H9 (cell line): ENCODE data around the gene EPYC. TPM values are rescaled to one million over a fixed set of nuclear protein-coding genes. Genes with fewer than 3 reads are reported as not detected.

ENCODE experiments used
- DNase-seq: peaks from one replicate; pipeline ENCODE4 v3.0.0-alpha.2; 2017
- H2AFZ ChIP-seq: one replicate; pipeline ENCODE4 v1.6.1; 2013; ENCODE audit warnings: mild to moderate bottlenecking, low read length, control low read depth, moderate library complexity
- H2AK5ac ChIP-seq: 2 replicates; pipeline ENCODE4 v1.6.1; 2013; ENCODE audit warnings: low read length, control low read depth, mixed read lengths; ENCODE audit not compliant: insufficient read length
- H2BK120ac ChIP-seq: one replicate; pipeline ENCODE4 v1.6.1; 2013; ENCODE audit warnings: low read depth, mild to moderate bottlenecking, low read length, control low read depth, inconsistent platforms; ENCODE audit not compliant: poor library complexity, severe bottlenecking
- H2BK12ac ChIP-seq: 2 replicates; pipeline ENCODE4 v1.6.1; 2013; ENCODE audit warnings: low read length, control low read depth, mixed read lengths, low read depth; ENCODE audit not compliant: insufficient read length
- H2BK15ac ChIP-seq: 2 replicates; pipeline ENCODE4 v1.6.1; 2013; ENCODE audit warnings: low read depth, low read length, control low read depth
- H2BK20ac ChIP-seq: one replicate; pipeline ENCODE4 v1.6.1; 2013; ENCODE audit warnings: low read depth, mild to moderate bottlenecking, low read length, control low read depth, inconsistent platforms; ENCODE audit not compliant: poor library complexity, severe bottlenecking
- H2BK5ac ChIP-seq: 2 replicates; pipeline ENCODE4 v1.6.1; 2013; ENCODE audit warnings: low read length, control low read depth, mixed read lengths; ENCODE audit not compliant: insufficient read length
- H3K14ac ChIP-seq: 2 replicates; pipeline ENCODE4 v1.6.1; 2013; ENCODE audit warnings: low read length, control low read depth; ENCODE audit not compliant: insufficient read depth
- H3K18ac ChIP-seq: 2 replicates; pipeline ENCODE4 v1.6.1; 2013; ENCODE audit warnings: low read depth, mild to moderate bottlenecking, mixed read lengths, low read length, control low read depth; ENCODE audit not compliant: insufficient read length
- H3K23ac ChIP-seq: 2 replicates; pipeline ENCODE4 v1.6.1; 2013; ENCODE audit warnings: low read length, control low read depth, mixed read lengths, low read depth; ENCODE audit not compliant: insufficient read length
- H3K23me2 ChIP-seq: 2 replicates; pipeline ENCODE4 v1.6.1; 2013; ENCODE audit warnings: low read depth, mild to moderate bottlenecking, mixed read lengths, low read length, control low read depth; ENCODE audit not compliant: insufficient read length, poor library complexity, severe bottlenecking
- H3K27ac ChIP-seq: 2 replicates; pipeline ENCODE4 v1.5.1; 2013; ENCODE audit warnings: low read length, control low read depth, mixed read lengths, low read depth; ENCODE audit not compliant: insufficient read length
- H3K27me3 ChIP-seq: 2 replicates; pipeline ENCODE4 v1.6.1; 2013; ENCODE audit warnings: low read length, control low read depth, inconsistent platforms; ENCODE audit not compliant: insufficient read depth
- H3K4ac ChIP-seq: 2 replicates; pipeline ENCODE4 v1.6.1; 2013; ENCODE audit warnings: low read depth, mild to moderate bottlenecking, control low read depth, inconsistent platforms, low read length, moderate library complexity
- H3K4me1 ChIP-seq: 2 replicates; pipeline ENCODE4 v1.6.1; 2013; ENCODE audit warnings: low read length, control low read depth, inconsistent platforms; ENCODE audit not compliant: insufficient read depth
- H3K4me2 ChIP-seq: 2 replicates; pipeline ENCODE4 v1.6.1; 2013; ENCODE audit warnings: low read length, control low read depth, mixed read lengths; ENCODE audit not compliant: insufficient read length, insufficient read depth
- H3K56ac ChIP-seq: 2 replicates; pipeline ENCODE4 v1.6.1; 2013; ENCODE audit warnings: low read depth, mild to moderate bottlenecking, mixed read lengths, low read length, control low read depth; ENCODE audit not compliant: insufficient read length
- H3K79me1 ChIP-seq: 2 replicates; pipeline ENCODE4 v1.6.1; 2013; ENCODE audit warnings: low read depth, mild to moderate bottlenecking, moderate library complexity, low read length, control low read depth, inconsistent platforms; ENCODE audit not compliant: insufficient read depth, poor library complexity, severe bottlenecking
- H3K79me2 ChIP-seq: 2 replicates; pipeline ENCODE4 v1.6.1; 2013; ENCODE audit warnings: low read length, control low read depth, inconsistent platforms; ENCODE audit not compliant: insufficient read depth
- H3K9ac ChIP-seq: 2 replicates; pipeline ENCODE4 v1.6.1; 2013; ENCODE audit warnings: low read length, control low read depth, mixed read lengths; ENCODE audit not compliant: insufficient read length; ENCODE audit errors: extremely low read depth
- H3K9me3 ChIP-seq: one replicate; pipeline ENCODE4 v1.6.1; 2013; ENCODE audit warnings: low read depth, low read length, inconsistent platforms; ENCODE audit not compliant: control insufficient read depth
- H3T11ph ChIP-seq: one replicate; pipeline ENCODE4 v1.6.1; 2013; ENCODE audit warnings: mild to moderate bottlenecking, low read length, control low read depth, inconsistent platforms
- H4K20me1 ChIP-seq: one replicate; pipeline ENCODE4 v1.6.1; 2013; ENCODE audit not compliant: control insufficient read depth, insufficient read length, insufficient read depth
- H4K5ac ChIP-seq: 2 replicates; pipeline ENCODE4 v1.6.1; 2013; ENCODE audit warnings: low read depth, mild to moderate bottlenecking, mixed read lengths, low read length, control low read depth; ENCODE audit not compliant: insufficient read length
- H4K8ac ChIP-seq: replicated peaks from 2 replicates; pipeline ENCODE4 v1.6.1; 2013; ENCODE audit warnings: low read length, control low read depth, mixed read lengths, low read depth; ENCODE audit not compliant: insufficient read length
- H4K91ac ChIP-seq: 2 replicates; pipeline ENCODE4 v1.6.1; 2013; ENCODE audit warnings: low read depth, mild to moderate bottlenecking, moderate library complexity, mixed read lengths, low read length, control low read depth; ENCODE audit not compliant: insufficient read length
- H3K27ac Mint-ChIP-seq, 3 experiments: 2 replicates in 2 of 3; 3 replicates in 1 of 3; pipeline ENCODE4 v1.8.0; 2020 to 2021; ENCODE audit warnings: mixed read lengths in 3 of 3, mild to moderate bottlenecking in 1 of 3, moderate library complexity in 1 of 3
- H3K27me3 Mint-ChIP-seq: 2 replicates; pipeline ENCODE4 v1.8.0; 2021; ENCODE audit warnings: low read depth, mild to moderate bottlenecking, moderate library complexity, mixed read lengths
- H3K36me3 Mint-ChIP-seq, 3 experiments: 2 replicates in 2 of 3; 3 replicates in 1 of 3; pipeline ENCODE4 v1.8.0; 2020 to 2021; ENCODE audit warnings: low read depth in 3 of 3, mixed read lengths in 3 of 3; ENCODE audit not compliant: insufficient read depth in 1 of 3
- H3K4me1 Mint-ChIP-seq, 2 experiments: 2 replicates each; pipeline ENCODE4 v1.8.0; 2020; ENCODE audit warnings: mixed read lengths in 2 of 2
- H3K4me3 Mint-ChIP-seq, 2 experiments: 2 replicates in 1 of 2; 3 replicates in 1 of 2; pipeline ENCODE4 v1.8.0; 2020 to 2021; ENCODE audit warnings: mild to moderate bottlenecking in 2 of 2, mixed read lengths in 2 of 2, moderate library complexity in 1 of 2
- H3K9me3 Mint-ChIP-seq, 2 experiments: 2 replicates in 1 of 2; 3 replicates in 1 of 2; pipeline ENCODE4 v1.8.0; 2020; ENCODE audit warnings: mild to moderate bottlenecking in 2 of 2, mixed read lengths in 2 of 2, moderate library complexity in 1 of 2
- WGBS: extraction: QIAGEN DNeasy Blood & Tissue Kit; methylation state at CpG from one replicate; pipeline ENCODE4 v1.1.7; 2013; ENCODE audit warnings: missing lambda C conversion rate, low lambda C conversion rate, mixed read lengths; ENCODE audit not compliant: insufficient read length; ENCODE audit errors: extremely low coverage; 5-methylcytosine and 5-hydroxymethylcytosine counted together
- total RNA-seq: library from RNA; stranded (reverse); gene quantifications from 2 replicates; pipeline ENCODE4 v1.2.1, GENCODE V29; 2021
- TF ChIP-seq, protein P1 (sequence below): fragments of 200-600 bp; sonication (generic); conservative IDR thresholded peaks from 3 replicates; pipeline ENCODE4 v1.8.0; 2021; ENCODE audit warnings: antibody characterized with exemption, mild to moderate bottlenecking

Gene EPYC
- total RNA-seq, 1 experiment from 2014 or later: not detected

DNA sequence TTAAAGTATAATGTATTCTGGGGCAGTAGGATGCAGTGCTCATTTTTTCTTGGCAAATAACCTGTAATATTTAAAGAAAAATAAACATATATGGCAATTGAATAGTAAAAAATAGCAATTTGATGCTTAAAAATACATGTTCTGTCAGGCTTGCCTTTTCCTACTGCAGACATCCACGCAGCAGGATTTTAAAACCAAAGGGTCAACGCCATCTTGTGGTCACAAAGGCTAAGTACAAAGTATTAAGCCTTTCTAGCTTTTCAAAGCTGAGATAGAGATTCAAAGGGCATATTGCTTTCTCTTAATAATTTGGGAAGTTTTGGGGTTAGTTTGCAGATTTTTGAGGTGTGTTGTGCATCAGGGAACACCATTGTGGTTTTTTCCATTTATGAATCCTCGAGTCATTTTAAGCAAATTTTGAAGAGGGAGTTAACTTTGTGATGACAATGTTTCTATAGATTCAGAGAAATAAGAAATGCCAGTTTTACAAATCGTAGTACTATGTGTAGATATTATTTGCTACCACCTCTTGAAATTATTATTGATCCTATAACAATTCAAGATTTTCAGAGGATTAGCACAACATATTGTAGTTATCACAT lies 45.1 kb downstream of the EPYC start:
- Histone ChIP-seq H4K5ac (no peak overlapping the region), H3K79me2 (no peaks in the 10 kb centered on the region), H3K4ac (no peak overlapping the region), H2BK120ac (no peak overlapping the region), H3K23me2 (no peaks in the 10 kb centered on the region), H3K56ac (no peak overlapping the region), H2AK5ac (no peak overlapping the region), H4K8ac (no peak overlapping the region), H3K18ac (no peak overlapping the region), H2BK12ac (no peak overlapping the region), H3K14ac (no peak overlapping the region), H3K9ac (no peak overlapping the region), H2BK5ac (no peak overlapping the region), H3K9me3 (no peaks in the 10 kb centered on the region), H3T11ph (no peak overlapping the region), H3K4me2 (no peak overlapping the region), H4K91ac (no peak overlapping the region), H3K27ac (no peak overlapping the region), H2BK20ac (no peak overlapping the region), H2AFZ (no peak overlapping the region), H3K79me1 (no peaks in the 10 kb centered on the region), H4K20me1 (no peaks in the 10 kb centered on the region), H3K27me3 (no peaks in the 10 kb centered on the region), H2BK15ac (no peak overlapping the region), H3K23ac (no peak overlapping the region), H3K4me1 (no peaks in the 10 kb centered on the region)
- TF ChIP-seq, protein P1, sequence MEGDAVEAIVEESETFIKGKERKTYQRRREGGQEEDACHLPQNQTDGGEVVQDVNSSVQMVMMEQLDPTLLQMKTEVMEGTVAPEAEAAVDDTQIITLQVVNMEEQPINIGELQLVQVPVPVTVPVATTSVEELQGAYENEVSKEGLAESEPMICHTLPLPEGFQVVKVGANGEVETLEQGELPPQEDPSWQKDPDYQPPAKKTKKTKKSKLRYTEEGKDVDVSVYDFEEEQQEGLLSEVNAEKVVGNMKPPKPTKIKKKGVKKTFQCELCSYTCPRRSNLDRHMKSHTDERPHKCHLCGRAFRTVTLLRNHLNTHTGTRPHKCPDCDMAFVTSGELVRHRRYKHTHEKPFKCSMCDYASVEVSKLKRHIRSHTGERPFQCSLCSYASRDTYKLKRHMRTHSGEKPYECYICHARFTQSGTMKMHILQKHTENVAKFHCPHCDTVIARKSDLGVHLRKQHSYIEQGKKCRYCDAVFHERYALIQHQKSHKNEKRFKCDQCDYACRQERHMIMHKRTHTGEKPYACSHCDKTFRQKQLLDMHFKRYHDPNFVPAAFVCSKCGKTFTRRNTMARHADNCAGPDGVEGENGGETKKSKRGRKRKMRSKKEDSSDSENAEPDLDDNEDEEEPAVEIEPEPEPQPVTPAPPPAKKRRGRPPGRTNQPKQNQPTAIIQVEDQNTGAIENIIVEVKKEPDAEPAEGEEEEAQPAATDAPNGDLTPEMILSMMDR: peak; percentile 76
- Mint-ChIP-seq H3K27ac (no peak overlapping the region), H3K4me3 (no peak overlapping the region), H3K27me3 (no peaks in the 10 kb centered on the region; the same call in 1 of the 2 replicates), H3K4me1 (no peaks in the 10 kb centered on the region), H3K36me3 (no peaks in the 10 kb centered on the region), H3K9me3 (no peaks in the 10 kb centered on the region; a peak in 1 of 5 replicates)
- WGBS: no CpG with 5 or more reads among the region's 4 CpGs
- no peak for DNase-seq
